Heart left ventricle (tissue), 13 donors: ENCODE measurements around the gene OR5H2.
"Not testable (repeated sequence)": the region's sequence is repeated elsewhere in the genome, so short reads cannot be mapped to it uniquely, and the experiment has no call there.

Experiments used
- POLR2A ChIP-seq, 2 donors: fragments of 450-650 bp; IDR thresholded peaks; one replicate each; pipeline ENCODE4 v1.6.1; 2017; ENCODE audit warnings: antibody characterized with exemption in 2 of 2, mild to moderate bottlenecking in 2 of 2, moderate library complexity in 2 of 2
- TF ChIP-seq, protein P1 (sequence below), 12 donors: fragments of 200-600 bp; sonication (generic) in 4 of 12; IDR thresholded peaks; one replicate each; pipeline versions ENCODE4 v1.5.0 to v1.8.0; 2018 to 2022; ENCODE audit warnings: antibody characterized with exemption in 12 of 12, mild to moderate bottlenecking in 5 of 12
- donor health status: ischemic (EF 13 %, LVEDD 7.1; RV severe dilation, severe dysfunction).
- donor health status: DM: no; HTN: yes; CAD: no.
- donor health status: DM: no; HTN: no; CAD: no.
- donor health status: ischemic (EF 25% LVEDD 6.9; RV normal size, moderate dysfunction).
- donor health status: ischemic (EF 25% LVEDD 5.7; RV mildly dilated, moderate dysfunction).
- donor health status: ischemic (EF 35%, LVEDD 5.7; RV mildly dilated, moderate dysfunction).
- donor health status: nonischemic (EF 11% LVEDD 7.7; RV severe dilation, severe dysfunction).
- donor health status: DM: yes; HTN: yes; CAD: no.
- donor health status: PGD.
- donor health status: ischemic (EF 29% LVEDD 5.4; RV normal size, mild dysfunction).
- donor health status: nonischemic (EF 23%, LVEDD 6.1; RV moderate dilation, normal function).

DNA sequence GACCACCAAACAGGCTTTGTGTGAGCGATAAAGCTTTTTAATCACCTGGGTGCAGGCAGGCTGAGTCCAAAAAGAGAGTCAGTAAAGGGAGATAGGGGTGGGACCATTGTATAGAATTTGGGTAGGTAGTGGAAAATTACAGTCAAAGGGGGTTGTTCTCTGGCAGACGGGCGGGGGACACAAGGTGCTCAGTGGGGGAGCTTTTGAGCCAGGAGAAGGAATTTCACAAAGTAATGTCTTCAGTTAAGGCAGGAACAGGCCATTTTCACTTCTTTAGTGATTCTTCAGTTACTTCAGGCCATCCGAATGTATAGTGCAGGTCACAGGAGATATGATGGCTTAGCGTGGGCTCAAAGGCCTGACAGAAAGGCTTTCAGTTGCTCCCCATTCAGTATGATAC lies 26.3 kb upstream of the OR5H2 start:
- TF ChIP-seq, protein P1, sequence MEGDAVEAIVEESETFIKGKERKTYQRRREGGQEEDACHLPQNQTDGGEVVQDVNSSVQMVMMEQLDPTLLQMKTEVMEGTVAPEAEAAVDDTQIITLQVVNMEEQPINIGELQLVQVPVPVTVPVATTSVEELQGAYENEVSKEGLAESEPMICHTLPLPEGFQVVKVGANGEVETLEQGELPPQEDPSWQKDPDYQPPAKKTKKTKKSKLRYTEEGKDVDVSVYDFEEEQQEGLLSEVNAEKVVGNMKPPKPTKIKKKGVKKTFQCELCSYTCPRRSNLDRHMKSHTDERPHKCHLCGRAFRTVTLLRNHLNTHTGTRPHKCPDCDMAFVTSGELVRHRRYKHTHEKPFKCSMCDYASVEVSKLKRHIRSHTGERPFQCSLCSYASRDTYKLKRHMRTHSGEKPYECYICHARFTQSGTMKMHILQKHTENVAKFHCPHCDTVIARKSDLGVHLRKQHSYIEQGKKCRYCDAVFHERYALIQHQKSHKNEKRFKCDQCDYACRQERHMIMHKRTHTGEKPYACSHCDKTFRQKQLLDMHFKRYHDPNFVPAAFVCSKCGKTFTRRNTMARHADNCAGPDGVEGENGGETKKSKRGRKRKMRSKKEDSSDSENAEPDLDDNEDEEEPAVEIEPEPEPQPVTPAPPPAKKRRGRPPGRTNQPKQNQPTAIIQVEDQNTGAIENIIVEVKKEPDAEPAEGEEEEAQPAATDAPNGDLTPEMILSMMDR (IDR thresholded peaks at IDR 0.05) = not testable (repeated sequence)
- not testable (repeated sequence) for TF ChIP-seq POLR2A (IDR thresholded peaks at IDR 0.05)
